ENCODE data around the gene SNX33.
"Not testable (repeated sequence)": the region's sequence is repeated elsewhere in the genome, so short reads cannot be mapped to it uniquely, and the experiment has no call there.

SNX33 gene

DNA sequence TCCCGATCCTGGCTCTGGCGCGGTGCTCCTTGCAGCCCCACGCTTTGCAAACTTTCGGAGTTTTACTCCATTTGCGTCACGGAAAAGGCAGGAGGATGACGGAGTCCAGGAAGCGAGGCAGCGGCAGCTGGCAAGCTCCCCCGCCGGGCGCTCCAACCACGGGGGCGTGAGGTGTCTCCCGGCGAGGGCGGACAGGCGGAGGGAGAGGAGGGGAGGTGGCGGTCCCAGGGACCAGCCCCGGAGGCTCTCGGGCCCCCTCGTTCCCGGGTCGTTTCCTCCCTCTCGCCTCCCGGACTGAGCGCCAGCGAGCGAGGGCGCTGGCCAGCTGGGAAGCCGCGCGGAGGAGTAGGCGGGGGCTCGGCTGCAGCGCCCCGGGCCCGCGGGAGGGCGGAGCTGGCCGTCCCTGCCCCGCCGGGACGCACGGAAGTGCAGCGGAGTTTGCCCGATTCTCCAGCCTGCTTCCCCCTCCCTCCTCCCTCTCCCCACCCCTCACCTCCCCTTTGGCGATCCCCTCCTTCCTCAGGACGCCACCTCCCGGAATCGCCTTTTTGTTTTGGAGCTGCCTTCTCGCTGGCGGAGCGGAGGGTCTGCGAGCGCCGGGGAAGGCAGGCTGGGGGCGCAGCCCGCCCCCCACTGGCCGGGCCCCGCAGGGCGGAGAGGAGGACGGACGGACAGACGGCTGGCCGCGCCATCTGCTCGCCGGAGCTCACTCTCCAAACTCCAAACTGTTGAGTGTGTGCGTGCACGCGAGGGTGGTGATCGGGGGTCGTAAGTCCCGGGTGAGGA lies at the start of gene SNX33:
TSS of gene SNX33 (plus strand) at position 543 of the 786 bp plus-strand sequence. CDS start 1,191 bp downstream, outside the sequence.
- DNase-seq: peak; percentile 70

- no peak for DNase-seq
Observed at GRCh38 chr15:75598361-75598760, 49.4 kb upstream of the SNX33 start.

DNA sequence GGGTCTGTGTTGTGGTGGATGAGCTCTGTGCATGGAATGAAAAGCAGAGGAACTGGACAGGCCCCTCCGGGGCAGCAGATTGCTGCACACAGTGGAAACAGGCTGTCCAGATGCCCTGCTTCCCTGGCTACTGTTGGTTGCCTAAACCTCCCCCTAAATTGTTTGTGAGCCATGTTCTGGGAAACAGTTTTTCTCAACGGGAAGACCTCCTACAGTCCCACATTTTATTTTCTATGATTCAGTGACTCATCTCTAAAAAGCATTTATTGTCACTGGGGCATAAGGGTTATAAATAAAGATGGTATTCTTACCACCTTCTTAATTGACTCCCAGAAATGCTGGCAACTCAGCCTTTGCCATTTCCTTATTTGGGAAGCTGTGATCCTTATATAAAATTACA lies 48.3 kb upstream of the SNX33 start:
- no peak for DNase-seq

- DNase-seq: no peak
Observed at GRCh38 chr15:75606026-75606425, 41.7 kb upstream of the SNX33 start.

- DNase-seq: peak; percentile 27
Observed at GRCh38 chr15:75606711-75607699, 40.7 kb upstream of the SNX33 start.

GRCh38 chr15:75616766-75617165 lies 30.9 kb upstream of the SNX33 start:
- DNase-seq: no peak

- no peak for DNase-seq
Observed at GRCh38 chr15:75620058-75620820, 27.5 kb upstream of the SNX33 start.

- no peak for DNase-seq
Observed at GRCh38 chr15:75620841-75621391, 26.8 kb upstream of the SNX33 start.

- DNase-seq: no peak
Observed at GRCh38 chr15:75622505-75622904, 25.2 kb upstream of the SNX33 start.

- DNase-seq: peak; percentile 90
Observed at GRCh38 chr15:75625542-75626347, 22.0 kb upstream of the SNX33 start, which contains the start of gene SNUPN. Gene SNUPN (minus strand): TSS chr15:75625725. CDS start chr15:75621051, 4,674 bp downstream.

GRCh38 chr15:75631935-75632334 lies 15.8 kb upstream of the SNX33 start:
- DNase-seq: no peak

DNA sequence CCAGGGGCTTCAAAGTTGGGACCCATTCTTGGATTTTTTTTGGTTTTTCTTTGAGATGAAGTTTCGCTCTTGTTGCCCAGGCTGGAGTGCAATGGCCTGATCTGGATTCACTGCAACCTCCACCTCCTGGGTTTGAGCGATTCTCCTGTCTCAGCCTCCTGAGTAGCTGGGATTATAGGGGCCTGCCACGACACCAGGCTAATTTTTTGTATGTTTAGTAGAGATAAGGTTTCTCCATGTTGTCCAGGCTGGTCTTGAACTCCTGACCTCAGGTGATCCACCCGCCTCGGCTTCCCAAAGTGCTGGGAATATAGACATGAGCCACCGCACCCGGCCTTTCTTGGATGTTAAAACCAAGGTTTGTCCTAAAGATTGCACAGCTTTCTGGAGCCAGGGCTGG lies 13.8 kb upstream of the SNX33 start:
- DNase-seq: not testable (repeated sequence)

GRCh38 chr15:75636026-75636425 lies 11.7 kb upstream of the SNX33 start:
- DNase-seq: no peak

- DNase-seq: no peak
Observed at GRCh38 chr15:75637245-75638009, 10.3 kb upstream of the SNX33 start.

- DNase-seq: no peak
Observed at GRCh38 chr15:75639191-75639708, 8.5 kb upstream of the SNX33 start.

- peak; percentile 89 for DNase-seq
Observed at GRCh38 chr15:75639709-75640482, 7.8 kb upstream of the SNX33 start, which contains the start of gene IMP3. Gene IMP3 (minus strand): TSS chr15:75640224. CDS start chr15:75640168, 56 bp downstream.

GRCh38 chr15:75640483-75641178 lies 7.1 kb upstream of the SNX33 start:
- DNase-seq: peak; percentile 49

- DNase-seq: no peak
Observed at GRCh38 chr15:75641179-75641503, 6.6 kb upstream of the SNX33 start.

DNA sequence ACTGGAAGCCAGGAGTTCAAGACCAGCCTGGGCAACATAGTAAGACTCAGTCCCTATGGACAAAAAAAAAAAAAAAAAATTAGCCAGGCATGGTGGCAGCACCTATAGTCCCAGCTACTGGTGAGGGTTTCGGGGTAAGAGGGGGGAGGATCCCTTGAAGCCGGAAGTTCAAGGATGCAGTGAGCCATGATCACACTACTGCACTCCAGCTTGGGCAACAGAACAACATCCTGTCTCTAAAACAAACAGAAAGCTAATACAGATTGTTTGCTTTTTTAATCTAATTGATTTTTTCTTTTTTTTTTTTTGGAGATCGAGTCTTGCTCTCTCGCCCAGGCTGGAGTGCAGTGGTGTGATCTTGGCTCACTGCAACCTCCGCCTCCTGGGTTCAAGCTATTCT lies 6.1 kb upstream of the SNX33 start:
- no peak for DNase-seq

Measured in activated T-cell treated with anti-CD3 and anti-CD28 coated beads, Interleukin-2, amount 50 U/mL, for 1 hour (primary cell).